ENCODE data around the gene SORL1.
"Not testable (repeated sequence)": the region's sequence is repeated elsewhere in the genome, so short reads cannot be mapped to it uniquely, and the experiment has no call there.

Gene SORL1

GRCh38 chr11:121472312-121472711 lies 20.2 kb downstream of the SORL1 start:
- DNase-seq (ENCODE audit: insufficient read length, low spot score): no peak
- peak; percentile 4 for FAIRE-seq

GRCh38 chr11:121473064-121473777 lies 21.1 kb downstream of the SORL1 start:
- FAIRE-seq (peak; percentile 82), DNase-seq (ENCODE audit: insufficient read length, low spot score) (no peak)

GRCh38 chr11:121474680-121475079 lies 22.6 kb downstream of the SORL1 start:
- FAIRE-seq (no peak), DNase-seq (ENCODE audit: insufficient read length, low spot score) (no peak)

GRCh38 chr11:121476379-121477032 lies 24.4 kb downstream of the SORL1 start:
- FAIRE-seq: no peak

GRCh38 chr11:121478226-121478894 lies 26.2 kb downstream of the SORL1 start:
- DNase-seq (ENCODE audit: insufficient read length, low spot score) (no peak), FAIRE-seq (no peak)

More at GRCh38 chr11:121476379-121477032, 24.4 kb downstream of the SORL1 start:
- no peak for DNase-seq (ENCODE audit: insufficient read length, low spot score)

GRCh38 chr11:121478895-121479697 lies 27.0 kb downstream of the SORL1 start:
- peak; percentile 35 for FAIRE-seq
- no peak for DNase-seq (ENCODE audit: insufficient read length, low spot score)

- DNase-seq (ENCODE audit: insufficient read length, low spot score): no peak
- FAIRE-seq: no peak
Measured at GRCh38 chr11:121479698-121480238, 27.7 kb downstream of the SORL1 start.

GRCh38 chr11:121481484-121482230 lies 29.5 kb downstream of the SORL1 start:
- FAIRE-seq: not testable (repeated sequence)

GRCh38 chr11:121482231-121483129 lies 30.4 kb downstream of the SORL1 start:
- FAIRE-seq (peak; percentile 99), DNase-seq (ENCODE audit: insufficient read length, low spot score) (peak; percentile 64)

More at GRCh38 chr11:121481484-121482230, 29.5 kb downstream of the SORL1 start:
- peak; percentile 48 for DNase-seq (ENCODE audit: insufficient read length, low spot score)

GRCh38 chr11:121483805-121484480 lies 31.8 kb downstream of the SORL1 start:
- no peak for DNase-seq (ENCODE audit: insufficient read length, low spot score)
- no peak for FAIRE-seq

- DNase-seq (ENCODE audit: insufficient read length, low spot score) (no peak), FAIRE-seq (peak; percentile 28)
Measured at GRCh38 chr11:121485216-121485615, 33.1 kb downstream of the SORL1 start.

- DNase-seq (ENCODE audit: insufficient read length, low spot score): no peak
- FAIRE-seq: no peak
Measured at GRCh38 chr11:121486054-121486453, 33.9 kb downstream of the SORL1 start.

- FAIRE-seq (no peak), DNase-seq (ENCODE audit: insufficient read length, low spot score) (no peak)
Measured at GRCh38 chr11:121487191-121487590, 35.1 kb downstream of the SORL1 start.

- DNase-seq (ENCODE audit: insufficient read length, low spot score): no peak
- no peak for FAIRE-seq
Measured at GRCh38 chr11:121488170-121488569, 36.1 kb downstream of the SORL1 start.

GRCh38 chr11:121488641-121489040 lies 36.5 kb downstream of the SORL1 start:
- no peak for DNase-seq (ENCODE audit: insufficient read length, low spot score)
- FAIRE-seq: peak; percentile 70

GRCh38 chr11:121489823-121490222 lies 37.7 kb downstream of the SORL1 start:
- FAIRE-seq (peak; percentile 40), DNase-seq (ENCODE audit: insufficient read length, low spot score) (no peak)

GRCh38 chr11:121494355-121495099 lies 42.4 kb downstream of the SORL1 start:
- DNase-seq (ENCODE audit: insufficient read length, low spot score) (peak; percentile 7), FAIRE-seq (peak; percentile 97)

Measured in GM19239 (cell line).